ENCODE data around the gene TMPRSS11A.

- TF ChIP-seq FOXK2 (IDR thresholded peaks at IDR 0.05), result no peak
- TF ChIP-seq, protein P1, sequence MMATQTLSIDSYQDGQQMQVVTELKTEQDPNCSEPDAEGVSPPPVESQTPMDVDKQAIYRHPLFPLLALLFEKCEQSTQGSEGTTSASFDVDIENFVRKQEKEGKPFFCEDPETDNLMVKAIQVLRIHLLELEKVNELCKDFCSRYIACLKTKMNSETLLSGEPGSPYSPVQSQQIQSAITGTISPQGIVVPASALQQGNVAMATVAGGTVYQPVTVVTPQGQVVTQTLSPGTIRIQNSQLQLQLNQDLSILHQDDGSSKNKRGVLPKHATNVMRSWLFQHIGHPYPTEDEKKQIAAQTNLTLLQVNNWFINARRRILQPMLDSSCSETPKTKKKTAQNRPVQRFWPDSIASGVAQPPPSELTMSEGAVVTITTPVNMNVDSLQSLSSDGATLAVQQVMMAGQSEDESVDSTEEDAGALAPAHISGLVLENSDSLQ (IDR thresholded peaks at IDR 0.05), result no peak
- TF ChIP-seq ARNT (IDR thresholded peaks at IDR 0.05), result no peak
- no peak for TF ChIP-seq FOXA1 (IDR thresholded peaks at IDR 0.05)
- TF ChIP-seq SP1 (IDR thresholded peaks at IDR 0.05), result no peak
- no peak for TF ChIP-seq TARDBP (IDR thresholded peaks at IDR 0.05)
- TF ChIP-seq FOXM1 (IDR thresholded peaks at IDR 0.05; ENCODE audit: borderline replicate concordance), result no peak
Measured at GRCh38 chr4:67912080-67912479, 51.2 kb downstream of the TMPRSS11A start.

Data from HEK293T (cell line).